ENCODE results near the gene TRPV3. TPM values are rescaled to one million over a fixed set of nuclear protein-coding genes. Genes with fewer than 3 reads are reported as not detected.

Gene TRPV3
- total RNA-seq, 1 experiment from 2014 or later, result 0.35 TPM

DNA sequence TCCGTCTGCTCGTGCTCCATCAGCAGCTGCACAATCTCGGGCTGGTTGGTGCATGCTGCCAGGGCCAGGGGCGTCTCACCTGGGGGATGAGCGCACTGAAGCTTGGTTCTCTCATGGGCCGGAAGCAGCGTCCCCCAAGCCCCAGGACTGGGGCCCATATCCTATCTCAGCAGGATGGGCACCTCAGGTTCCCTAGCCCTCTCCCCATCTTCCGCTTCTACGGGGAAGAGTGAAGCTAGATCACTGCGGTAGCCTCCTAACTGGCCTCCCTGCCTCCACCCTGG is 24.8 kb downstream of the TRPV3 start:
- DNase-seq (ENCODE audit: low spot score) (no peak), ATAC-seq (no peak)
- Mint-ChIP-seq H3K4me3 (no peak overlapping the region), H3K27ac (no peak overlapping the region), H3K27me3 (ENCODE audit: low read depth) (peaks cover 3% of the 10 kb centered on the region; the same call in 1 of the 2 replicates), H3K9me3 (no peaks in the 10 kb centered on the region), H3K36me3 (no peaks in the 10 kb centered on the region), H3K4me1 (peaks cover 36% of the 10 kb centered on the region)
- CTCF ChIA-PET, result no interaction called here
- no peak for TF ChIP-seq TCF7 (CRISPR knock-in tag; IDR thresholded peaks at IDR 0.05; ENCODE audit: low read depth)
- TF ChIP-seq MYBL2 (CRISPR knock-in tag; IDR thresholded peaks at IDR 0.05), result no peak
- TF ChIP-seq ZNF396 (CRISPR knock-in tag; IDR thresholded peaks at IDR 0.05; ENCODE audit: borderline replicate concordance), result no peak
- TF ChIP-seq, protein P1, sequence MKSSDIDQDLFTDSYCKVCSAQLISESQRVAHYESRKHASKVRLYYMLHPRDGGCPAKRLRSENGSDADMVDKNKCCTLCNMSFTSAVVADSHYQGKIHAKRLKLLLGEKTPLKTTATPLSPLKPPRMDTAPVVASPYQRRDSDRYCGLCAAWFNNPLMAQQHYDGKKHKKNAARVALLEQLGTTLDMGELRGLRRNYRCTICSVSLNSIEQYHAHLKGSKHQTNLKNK (CRISPR knock-in tag; IDR thresholded peaks at IDR 0.05), result no peak
- no peak for TF ChIP-seq SP1 (CRISPR knock-in tag; conservative IDR thresholded peaks at IDR 0.05)
- TF ChIP-seq NFATC4 (CRISPR knock-in tag; IDR thresholded peaks at IDR 0.05), result no peak
- TF ChIP-seq HMGA2 (CRISPR knock-in tag; IDR thresholded peaks at IDR 0.05), result no peak
- no peak for TF ChIP-seq ATF1 (CRISPR knock-in tag; IDR thresholded peaks at IDR 0.05)
- TF ChIP-seq, protein P2, sequence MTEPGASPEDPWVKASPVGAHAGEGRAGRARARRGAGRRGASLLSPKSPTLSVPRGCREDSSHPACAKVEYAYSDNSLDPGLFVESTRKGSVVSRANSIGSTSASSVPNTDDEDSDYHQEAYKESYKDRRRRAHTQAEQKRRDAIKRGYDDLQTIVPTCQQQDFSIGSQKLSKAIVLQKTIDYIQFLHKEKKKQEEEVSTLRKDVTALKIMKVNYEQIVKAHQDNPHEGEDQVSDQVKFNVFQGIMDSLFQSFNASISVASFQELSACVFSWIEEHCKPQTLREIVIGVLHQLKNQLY (CRISPR knock-in tag; IDR thresholded peaks at IDR 0.05), result no peak
- TF ChIP-seq, protein P3, sequence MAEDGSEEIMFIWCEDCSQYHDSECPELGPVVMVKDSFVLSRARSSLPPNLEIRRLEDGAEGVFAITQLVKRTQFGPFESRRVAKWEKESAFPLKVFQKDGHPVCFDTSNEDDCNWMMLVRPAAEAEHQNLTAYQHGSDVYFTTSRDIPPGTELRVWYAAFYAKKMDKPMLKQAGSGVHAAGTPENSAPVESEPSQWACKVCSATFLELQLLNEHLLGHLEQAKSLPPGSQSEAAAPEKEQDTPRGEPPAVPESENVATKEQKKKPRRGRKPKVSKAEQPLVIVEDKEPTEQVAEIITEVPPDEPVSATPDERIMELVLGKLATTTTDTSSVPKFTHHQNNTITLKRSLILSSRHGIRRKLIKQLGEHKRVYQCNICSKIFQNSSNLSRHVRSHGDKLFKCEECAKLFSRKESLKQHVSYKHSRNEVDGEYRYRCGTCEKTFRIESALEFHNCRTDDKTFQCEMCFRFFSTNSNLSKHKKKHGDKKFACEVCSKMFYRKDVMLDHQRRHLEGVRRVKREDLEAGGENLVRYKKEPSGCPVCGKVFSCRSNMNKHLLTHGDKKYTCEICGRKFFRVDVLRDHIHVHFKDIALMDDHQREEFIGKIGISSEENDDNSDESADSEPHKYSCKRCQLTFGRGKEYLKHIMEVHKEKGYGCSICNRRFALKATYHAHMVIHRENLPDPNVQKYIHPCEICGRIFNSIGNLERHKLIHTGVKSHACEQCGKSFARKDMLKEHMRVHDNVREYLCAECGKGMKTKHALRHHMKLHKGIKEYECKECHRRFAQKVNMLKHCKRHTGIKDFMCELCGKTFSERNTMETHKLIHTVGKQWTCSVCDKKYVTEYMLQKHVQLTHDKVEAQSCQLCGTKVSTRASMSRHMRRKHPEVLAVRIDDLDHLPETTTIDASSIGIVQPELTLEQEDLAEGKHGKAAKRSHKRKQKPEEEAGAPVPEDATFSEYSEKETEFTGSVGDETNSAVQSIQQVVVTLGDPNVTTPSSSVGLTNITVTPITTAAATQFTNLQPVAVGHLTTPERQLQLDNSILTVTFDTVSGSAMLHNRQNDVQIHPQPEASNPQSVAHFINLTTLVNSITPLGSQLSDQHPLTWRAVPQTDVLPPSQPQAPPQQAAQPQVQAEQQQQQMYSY (CRISPR knock-in tag; IDR thresholded peaks at IDR 0.05), result no peak
- no peak for TF ChIP-seq PRRX2 (CRISPR knock-in tag; IDR thresholded peaks at IDR 0.05)
- TF ChIP-seq FOXP1 (CRISPR knock-in tag; IDR thresholded peaks at IDR 0.05; ENCODE audit: borderline replicate concordance), result no peak
- TF ChIP-seq RELA (CRISPR knock-in tag; IDR thresholded peaks at IDR 0.05; ENCODE audit: borderline replicate concordance), result no peak
- TF ChIP-seq, protein P4, sequence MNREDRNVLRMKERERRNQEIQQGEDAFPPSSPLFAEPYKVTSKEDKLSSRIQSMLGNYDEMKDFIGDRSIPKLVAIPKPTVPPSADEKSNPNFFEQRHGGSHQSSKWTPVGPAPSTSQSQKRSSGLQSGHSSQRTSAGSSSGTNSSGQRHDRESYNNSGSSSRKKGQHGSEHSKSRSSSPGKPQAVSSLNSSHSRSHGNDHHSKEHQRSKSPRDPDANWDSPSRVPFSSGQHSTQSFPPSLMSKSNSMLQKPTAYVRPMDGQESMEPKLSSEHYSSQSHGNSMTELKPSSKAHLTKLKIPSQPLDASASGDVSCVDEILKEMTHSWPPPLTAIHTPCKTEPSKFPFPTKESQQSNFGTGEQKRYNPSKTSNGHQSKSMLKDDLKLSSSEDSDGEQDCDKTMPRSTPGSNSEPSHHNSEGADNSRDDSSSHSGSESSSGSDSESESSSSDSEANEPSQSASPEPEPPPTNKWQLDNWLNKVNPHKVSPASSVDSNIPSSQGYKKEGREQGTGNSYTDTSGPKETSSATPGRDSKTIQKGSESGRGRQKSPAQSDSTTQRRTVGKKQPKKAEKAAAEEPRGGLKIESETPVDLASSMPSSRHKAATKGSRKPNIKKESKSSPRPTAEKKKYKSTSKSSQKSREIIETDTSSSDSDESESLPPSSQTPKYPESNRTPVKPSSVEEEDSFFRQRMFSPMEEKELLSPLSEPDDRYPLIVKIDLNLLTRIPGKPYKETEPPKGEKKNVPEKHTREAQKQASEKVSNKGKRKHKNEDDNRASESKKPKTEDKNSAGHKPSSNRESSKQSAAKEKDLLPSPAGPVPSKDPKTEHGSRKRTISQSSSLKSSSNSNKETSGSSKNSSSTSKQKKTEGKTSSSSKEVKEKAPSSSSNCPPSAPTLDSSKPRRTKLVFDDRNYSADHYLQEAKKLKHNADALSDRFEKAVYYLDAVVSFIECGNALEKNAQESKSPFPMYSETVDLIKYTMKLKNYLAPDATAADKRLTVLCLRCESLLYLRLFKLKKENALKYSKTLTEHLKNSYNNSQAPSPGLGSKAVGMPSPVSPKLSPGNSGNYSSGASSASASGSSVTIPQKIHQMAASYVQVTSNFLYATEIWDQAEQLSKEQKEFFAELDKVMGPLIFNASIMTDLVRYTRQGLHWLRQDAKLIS (CRISPR knock-in tag; IDR thresholded peaks at IDR 0.05; ENCODE audit: borderline replicate concordance), result no peak
- TF ChIP-seq, protein P5, sequence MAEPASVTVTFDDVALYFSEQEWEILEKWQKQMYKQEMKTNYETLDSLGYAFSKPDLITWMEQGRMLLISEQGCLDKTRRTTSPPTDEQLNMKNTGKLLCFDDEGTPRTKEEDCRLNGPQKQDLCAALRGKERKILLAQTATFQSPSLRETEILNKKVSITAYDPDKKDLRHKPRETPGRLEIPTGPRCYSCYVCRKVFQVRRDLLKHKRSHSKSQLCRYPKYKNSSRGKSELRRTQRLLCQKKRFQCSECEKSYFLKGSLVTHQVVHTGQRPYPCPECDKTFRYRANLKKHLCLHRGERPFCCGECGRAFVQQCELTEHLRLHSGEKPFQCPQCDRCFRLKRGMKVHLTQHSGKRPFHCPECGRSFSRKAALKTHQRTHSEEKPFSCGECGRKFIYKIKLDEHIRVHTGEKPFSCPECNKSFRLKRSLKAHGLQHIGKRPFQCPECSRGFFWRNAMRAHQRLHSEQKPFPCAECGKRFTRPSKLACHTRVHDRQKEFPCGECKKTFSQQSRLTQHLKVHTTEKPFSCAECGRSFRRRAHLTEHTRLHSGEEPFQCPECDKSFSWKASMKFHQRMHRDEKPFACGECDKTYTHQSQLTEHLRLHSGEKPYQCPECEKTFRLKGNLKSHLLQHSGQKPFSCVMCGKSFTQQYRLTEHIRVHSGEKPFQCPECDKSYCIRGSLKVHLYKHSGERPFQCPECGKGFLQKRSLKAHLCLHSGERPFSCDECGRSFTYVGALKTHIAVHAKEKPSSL (CRISPR knock-in tag; conservative IDR thresholded peaks at IDR 0.05), result no peak
- POLR2A ChIA-PET, result no interaction called here
